HepG2 (cell line): ENCODE results near the gene OTOP2. TPM values are rescaled to one million over a fixed set of nuclear protein-coding genes. Genes with fewer than 3 reads are reported as not detected.
A peak's percentile ranks its signal among the peaks of the same experiment; 100 is the strongest.

Source experiments
- FUBP1 ChIP-seq: sonication (generic); formaldehyde crosslinking; IDR thresholded peaks from 2 replicates; pipeline ENCODE4 v1.5.1; 2020; ENCODE audit warnings: missing genetic modification reagents, mild to moderate bottlenecking, borderline replicate concordance
- HMGXB3 ChIP-seq: sonication (generic); formaldehyde crosslinking; IDR thresholded peaks from 2 replicates; pipeline ENCODE4 v1.4.0; 2020; ENCODE audit warnings: missing genetic modification reagents, borderline replicate concordance
- HOXA3 ChIP-seq: sonication (generic); formaldehyde crosslinking; IDR thresholded peaks from 2 replicates; pipeline ENCODE4 v1.5.0; 2020; ENCODE audit warnings: missing genetic modification reagents
- IKZF4 ChIP-seq: sonication (generic); formaldehyde crosslinking; IDR thresholded peaks from 2 replicates; pipeline ENCODE4 v1.5.1; 2020; ENCODE audit warnings: borderline replicate concordance, mild to moderate bottlenecking, low read depth, missing genetic modification reagents; ENCODE audit errors: not compliant biosample characterization
- KDM1A ChIP-seq: IDR thresholded peaks from 2 replicates; pipeline ENCODE4 v1.6.1; 2016; ENCODE audit warnings: missing compliant biosample characterization
- KLF12 ChIP-seq: sonication (generic); formaldehyde crosslinking; IDR thresholded peaks from 2 replicates; pipeline ENCODE4 v1.4.0; 2020; ENCODE audit warnings: missing genetic modification reagents, borderline replicate concordance
- MED1 ChIP-seq: sonication (generic); formaldehyde crosslinking; IDR thresholded peaks from 2 replicates; pipeline ENCODE4 v1.4.0; 2020; ENCODE audit warnings: missing genetic modification reagents
- NCOA2 ChIP-seq: sonication (generic); formaldehyde crosslinking; IDR thresholded peaks from 2 replicates; pipeline ENCODE4 v1.8.0; 2022; ENCODE audit warnings: inconsistent platforms
- NFE2L1 ChIP-seq: sonication (generic); formaldehyde crosslinking; IDR thresholded peaks from 2 replicates; pipeline ENCODE4 v1.4.0; 2020; ENCODE audit warnings: missing genetic modification reagents, mild to moderate bottlenecking, borderline replicate concordance
- NRL ChIP-seq: sonication (generic); formaldehyde crosslinking; IDR thresholded peaks from 2 replicates; pipeline ENCODE4 v1.5.0; 2020; ENCODE audit warnings: missing genetic modification reagents, mild to moderate bottlenecking, moderate library complexity, borderline replicate concordance
- PAXIP1 ChIP-seq: sonication (generic); formaldehyde crosslinking; conservative IDR thresholded peaks from 2 replicates; pipeline ENCODE4 v1.4.0; 2020; ENCODE audit warnings: mild to moderate bottlenecking, missing genetic modification reagents, moderate library complexity
- SNAPC2 ChIP-seq: sonication (generic); formaldehyde crosslinking; IDR thresholded peaks from 2 replicates; pipeline ENCODE4 v1.8.1; 2022; ENCODE audit warnings: mild to moderate bottlenecking, missing genetic modification reagents
- SP4 ChIP-seq: sonication (generic); formaldehyde crosslinking; IDR thresholded peaks from 2 replicates; pipeline ENCODE4 v1.8.1; 2023; ENCODE audit warnings: mild to moderate bottlenecking, missing genetic modification reagents
- ZBTB10 ChIP-seq: sonication (generic); formaldehyde crosslinking; IDR thresholded peaks from 2 replicates; pipeline ENCODE4 v1.4.0; 2020; ENCODE audit warnings: missing genetic modification reagents, borderline replicate concordance
- ZNF460 ChIP-seq: sonication (generic); formaldehyde crosslinking; IDR thresholded peaks from 2 replicates; pipeline ENCODE4 v1.5.1; 2020; ENCODE audit warnings: missing genetic modification reagents, mild to moderate bottlenecking, borderline replicate concordance
- polyA plus RNA-seq, 8 experiments: library from polyadenylated mRNA; depleted of rRNA in 3 of 8; stranded (reverse) in 7 of 8; unstranded in 1 of 8; fragments of >200 nt; fragmentation: Illumina TruSeq in 4 of 8; extraction: Trizol in 4 of 8; gene quantifications; 2 replicates each; pipeline versions ENCODE4 v1.2.1 to v1.2.3, GENCODE V29; 2011 to 2016; ENCODE audit warnings: low read depth in 4 of 8, missing spikeins in 1 of 8, mixed read lengths in 1 of 8; ENCODE audit not compliant: insufficient read depth in 1 of 8
- total RNA-seq, 5 experiments: library from RNA; depleted of rRNA; stranded (reverse); fragments of >200 nt; fragmentation: Illumina TruSeq; extraction: Trizol; gene quantifications; 2 replicates each; pipeline ENCODE4 v1.2.3, GENCODE V29; 2016; ENCODE audit warnings: low read depth in 1 of 5

OTOP2 gene
- total and polyA plus RNA-seq, 2 of the 13 experiments (the other 11 are each of a cell fraction or from before 2014, with no cell fraction given) = not detected

- no peak for TF ChIP-seq PAXIP1
- TF ChIP-seq NCOA2 (CRISPR knock-in tag) = peak; percentile 60; the same call in 1 of the 2 replicates
- TF ChIP-seq HOXA3 (CRISPR knock-in tag) = peak; percentile 74
- no peak for TF ChIP-seq ZNF460 (CRISPR knock-in tag)
- TF ChIP-seq HMGXB3 (CRISPR knock-in tag) = no peak
- 0 out of 2 replicates have a peak, but pooled peaks have one; percentile 73 for TF ChIP-seq SNAPC2 (CRISPR knock-in tag)
- TF ChIP-seq SP4 (CRISPR knock-in tag) = peak; percentile 74
- 0 out of 2 replicates have a peak, but pooled peaks have one; percentile 21 for TF ChIP-seq FUBP1
- TF ChIP-seq NFE2L1 (CRISPR knock-in tag) = no peak
- 0 out of 2 replicates have a peak, but pooled peaks have one; percentile 61 for TF ChIP-seq KLF12
- peak; percentile 72 for TF ChIP-seq IKZF4 (CRISPR knock-in tag)
- no peak for TF ChIP-seq KDM1A (CRISPR knock-in tag)
- 0 out of 2 replicates have a peak, but pooled peaks have one; percentile 41 for TF ChIP-seq NRL
- peak; percentile 47; the same call in 1 of the 2 replicates for TF ChIP-seq MED1 (CRISPR knock-in tag)
- no peak for TF ChIP-seq ZBTB10 (CRISPR knock-in tag)
Measured at GRCh38 chr17:74960570-74961342, 36.7 kb downstream of the OTOP2 start (continued).
